GM21723 (cell line): ENCODE results near the gene DAB2IP.
"Not testable (repeated sequence)": the region's sequence is repeated elsewhere in the genome, so short reads cannot be mapped to it uniquely, and the experiment has no call there.

ENCODE experiments used
- ATAC-seq: cut with Tn5 transposase; IDR thresholded peaks from one replicate; pipeline ENCODE4 v1.9.1; 2021; ENCODE audit warnings: mild to moderate bottlenecking, moderate library complexity; ENCODE audit not compliant: unreplicated experiment

Gene DAB2IP

DNA sequence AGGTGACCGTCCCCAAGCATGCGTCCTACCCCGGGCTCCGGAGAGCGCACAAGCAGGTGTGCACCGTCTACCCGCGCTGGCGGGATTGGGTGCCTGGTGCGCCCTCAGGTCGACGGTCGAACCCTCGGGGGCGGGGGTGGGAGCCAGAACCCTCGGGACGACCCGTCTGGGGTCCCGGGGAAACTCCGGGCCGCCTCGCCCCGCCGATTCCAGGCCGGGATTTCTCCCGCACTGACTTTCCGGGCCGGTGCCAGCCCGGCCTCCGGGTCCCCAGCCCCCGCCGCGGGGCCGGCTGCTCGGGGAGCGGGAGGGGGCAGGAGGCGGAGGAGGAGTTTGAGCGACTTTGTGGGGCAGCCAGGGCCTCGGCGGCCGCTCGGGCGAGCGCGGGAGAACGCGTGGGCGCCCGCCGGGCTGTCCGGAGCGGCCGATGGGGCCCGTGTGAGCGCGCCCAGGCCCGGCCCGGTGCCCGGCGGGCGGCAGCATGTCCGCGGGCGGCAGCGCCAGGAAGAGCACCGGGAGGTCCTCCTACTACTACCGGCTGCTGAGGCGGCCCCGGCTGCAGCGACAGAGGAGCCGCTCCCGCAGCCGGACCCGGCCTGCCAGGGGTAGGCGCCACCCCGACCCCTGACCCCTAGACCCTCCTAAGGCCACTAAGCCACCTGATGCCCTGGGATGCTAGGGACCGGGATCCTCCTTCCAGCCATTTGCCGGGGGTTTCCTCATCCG is at the start of gene DAB2IP:
DAB2IP (plus strand) TSS at position 340 of the 726 bp plus-strand sequence; CDS start at position 482, 142 bp downstream.
- ATAC-seq = no peak

DNA sequence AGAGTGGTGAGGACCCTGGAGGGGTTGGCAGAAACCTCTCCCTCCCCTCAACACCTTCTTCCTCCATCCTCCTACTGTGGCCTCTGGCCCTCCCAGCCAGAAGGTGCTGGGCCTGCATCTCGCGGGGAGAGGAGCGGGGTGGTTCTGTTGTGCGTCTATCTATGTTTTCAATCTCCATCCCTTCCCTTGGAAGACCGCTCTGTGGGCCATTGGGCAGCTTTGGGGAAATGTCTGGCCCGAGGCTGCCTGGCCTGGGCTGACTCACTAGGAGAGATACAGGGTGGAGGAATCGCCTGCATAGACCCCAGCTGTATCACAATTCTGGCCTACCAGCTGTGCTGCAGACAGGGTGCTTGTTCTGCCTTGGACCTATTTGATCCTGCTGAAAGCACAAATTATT is 48.4 kb upstream of the DAB2IP start:
- no peak for ATAC-seq

DNA sequence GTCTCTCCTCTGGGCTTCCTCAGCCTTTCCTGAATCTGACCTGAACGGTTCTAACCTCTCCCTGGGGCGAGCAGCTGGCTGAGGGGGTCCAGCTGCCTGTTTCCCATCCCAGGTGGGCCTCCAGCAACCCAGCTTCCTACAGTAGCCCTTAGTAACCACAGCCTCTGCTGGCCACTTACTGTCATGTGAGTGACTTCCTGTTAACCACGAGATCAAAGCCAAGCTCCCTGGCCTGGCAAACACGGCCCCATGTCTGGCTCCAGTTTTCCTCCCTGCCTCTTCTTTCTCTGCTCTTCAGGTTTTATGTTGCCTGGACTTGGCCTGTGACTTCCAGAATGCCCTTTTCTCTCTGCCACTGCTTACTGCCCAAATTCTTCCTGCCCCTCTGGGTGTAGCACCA is 47.2 kb upstream of the DAB2IP start:
- ATAC-seq = no peak

GRCh38 chr9:121604654-121605053 is 46.8 kb upstream of the DAB2IP start:
- no peak for ATAC-seq

GRCh38 chr9:121607434-121608167 is 43.8 kb upstream of the DAB2IP start:
- ATAC-seq = no peak

GRCh38 chr9:121608168-121608853 is 43.1 kb upstream of the DAB2IP start:
- no peak for ATAC-seq

- no peak for ATAC-seq
Measured at GRCh38 chr9:121609822-121610637, 41.4 kb upstream of the DAB2IP start.

GRCh38 chr9:121610638-121610953 is 40.8 kb upstream of the DAB2IP start:
- ATAC-seq = no peak

DNA sequence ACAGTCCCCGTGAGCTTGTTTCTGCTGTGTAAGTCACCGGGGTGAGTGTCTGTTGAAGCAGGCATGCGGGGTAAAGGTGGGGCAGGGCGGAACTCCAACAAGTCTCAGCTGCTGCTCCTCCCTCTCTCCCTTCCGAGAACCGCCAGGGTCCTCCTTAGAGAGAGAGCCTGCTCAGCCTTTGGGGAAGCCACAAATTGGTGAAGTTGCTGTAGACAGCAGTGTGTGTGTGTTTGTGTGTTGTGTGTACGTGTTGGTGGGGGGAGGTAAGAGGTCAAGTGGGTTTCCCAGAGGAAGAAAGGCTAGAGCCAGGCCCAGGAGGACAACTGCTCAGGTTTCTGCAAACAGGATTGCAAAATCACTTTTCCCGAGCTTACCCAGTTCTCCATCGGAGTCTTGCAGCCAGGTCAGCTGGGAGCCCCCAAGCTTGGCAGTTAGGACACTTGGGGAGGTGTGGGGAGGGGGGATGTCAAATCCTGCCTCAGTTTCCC is 38.9 kb upstream of the DAB2IP start:
- no peak for ATAC-seq

DNA sequence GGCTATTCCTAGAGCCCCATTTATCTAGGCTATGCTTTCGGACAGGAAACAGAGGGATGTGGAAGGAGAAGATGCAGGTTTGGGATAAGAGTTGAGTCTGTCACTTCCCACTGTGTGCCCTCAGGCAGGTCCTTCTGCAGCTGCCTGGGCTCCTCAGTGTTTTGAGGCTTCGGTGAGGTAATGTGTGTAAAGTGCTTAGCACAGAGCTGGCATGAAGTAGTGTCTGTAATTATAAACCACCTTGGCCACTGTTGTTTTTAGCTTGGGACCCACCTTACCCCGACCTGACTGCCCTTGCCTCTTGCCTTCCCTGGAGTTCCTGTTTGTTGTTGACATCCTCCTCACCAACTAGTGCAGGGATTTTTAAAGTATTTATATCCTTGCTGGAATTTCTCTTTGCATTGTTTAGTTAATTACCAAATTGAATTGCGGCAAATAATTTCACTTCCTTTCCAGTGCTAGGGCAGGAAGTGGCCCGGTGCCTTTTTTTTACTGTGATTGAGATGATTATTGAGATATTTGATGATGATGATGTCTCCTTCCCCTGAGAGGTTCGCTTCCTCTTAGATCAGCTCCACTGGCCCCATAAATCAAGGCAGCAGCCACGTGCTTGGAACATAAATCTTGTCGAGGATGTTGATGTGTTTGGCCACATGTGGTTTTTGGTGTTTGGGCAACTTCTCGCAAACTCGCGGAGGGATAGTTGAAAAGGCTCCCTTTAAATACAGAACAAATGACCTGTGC is 38.3 kb upstream of the DAB2IP start:
- ATAC-seq = no peak

DNA sequence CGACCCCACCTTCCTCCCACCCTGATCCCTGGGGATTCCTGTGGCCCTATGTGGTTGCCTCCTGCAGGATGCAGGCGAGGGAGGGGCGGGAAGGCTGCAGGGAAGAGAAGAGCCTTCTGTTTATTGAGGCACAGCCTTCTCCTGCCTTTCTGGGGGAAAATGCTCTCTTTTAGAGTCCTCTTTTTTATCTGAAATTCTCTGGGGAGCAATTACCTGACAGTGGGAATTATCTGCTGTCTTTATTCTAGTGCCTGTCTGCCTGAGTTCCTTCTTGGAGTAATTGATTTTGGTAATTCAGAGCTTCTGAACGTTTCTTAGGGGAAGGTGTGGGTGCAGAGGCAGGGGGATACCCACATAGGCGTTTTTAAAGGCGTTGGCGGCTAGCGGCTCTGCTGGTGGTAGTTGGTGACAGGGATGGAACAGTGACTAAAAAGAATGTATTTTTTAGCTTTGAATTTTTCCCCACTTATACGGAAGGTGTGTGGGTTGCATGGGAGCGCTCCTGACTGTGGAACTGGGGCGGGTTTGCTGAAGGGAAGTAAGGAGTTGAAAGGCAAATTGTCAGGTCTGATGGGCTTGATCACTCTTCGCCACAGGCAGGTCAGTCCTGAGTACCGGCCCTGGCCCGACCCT is 35.2 kb upstream of the DAB2IP start:
- ATAC-seq = no peak

DNA sequence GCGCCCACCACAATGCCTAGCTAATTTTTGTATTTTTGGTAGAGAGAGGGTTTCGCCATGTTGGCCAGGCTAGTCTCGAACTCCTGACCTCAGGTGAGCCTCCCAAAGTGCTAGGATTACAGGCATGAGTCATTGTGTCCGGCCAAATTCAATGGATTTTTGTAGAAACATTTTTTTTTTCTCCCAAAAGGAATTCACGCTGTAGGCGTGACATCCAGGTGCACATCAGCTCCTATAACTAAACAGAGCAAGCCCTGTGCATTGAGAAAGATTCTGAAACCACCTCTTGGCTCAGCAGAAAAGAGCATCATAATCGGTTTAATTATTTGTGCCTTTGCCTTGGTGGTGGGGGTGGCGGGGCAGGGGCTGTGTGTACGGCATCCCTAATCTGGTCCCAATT is 32.9 kb upstream of the DAB2IP start:
- no peak for ATAC-seq

- ATAC-seq = not testable (repeated sequence)
Measured at GRCh38 chr9:121618910-121619309, 32.5 kb upstream of the DAB2IP start.

GRCh38 chr9:121619545-121620324 is 31.7 kb upstream of the DAB2IP start:
- ATAC-seq = no peak

DNA sequence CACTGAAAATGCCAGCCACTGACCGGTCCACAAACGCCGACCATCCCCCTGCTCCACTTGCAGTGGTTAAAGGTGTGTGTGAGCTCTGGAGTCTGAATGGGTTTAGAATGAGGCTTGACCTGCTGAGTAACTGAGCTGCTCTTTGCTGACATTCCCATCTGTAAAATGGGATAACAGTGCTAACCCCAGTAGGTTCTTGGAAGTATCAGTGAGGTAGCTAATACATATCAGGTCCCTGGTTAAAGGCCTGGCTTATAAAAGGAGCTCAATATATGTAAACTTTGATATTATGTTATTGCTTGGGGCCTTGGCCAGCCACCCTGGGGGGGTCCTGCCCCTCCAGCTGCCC is 31.1 kb upstream of the DAB2IP start:
- no peak for ATAC-seq

- ATAC-seq = no peak
Measured at GRCh38 chr9:121620777-121621449, 30.5 kb upstream of the DAB2IP start.

DNA sequence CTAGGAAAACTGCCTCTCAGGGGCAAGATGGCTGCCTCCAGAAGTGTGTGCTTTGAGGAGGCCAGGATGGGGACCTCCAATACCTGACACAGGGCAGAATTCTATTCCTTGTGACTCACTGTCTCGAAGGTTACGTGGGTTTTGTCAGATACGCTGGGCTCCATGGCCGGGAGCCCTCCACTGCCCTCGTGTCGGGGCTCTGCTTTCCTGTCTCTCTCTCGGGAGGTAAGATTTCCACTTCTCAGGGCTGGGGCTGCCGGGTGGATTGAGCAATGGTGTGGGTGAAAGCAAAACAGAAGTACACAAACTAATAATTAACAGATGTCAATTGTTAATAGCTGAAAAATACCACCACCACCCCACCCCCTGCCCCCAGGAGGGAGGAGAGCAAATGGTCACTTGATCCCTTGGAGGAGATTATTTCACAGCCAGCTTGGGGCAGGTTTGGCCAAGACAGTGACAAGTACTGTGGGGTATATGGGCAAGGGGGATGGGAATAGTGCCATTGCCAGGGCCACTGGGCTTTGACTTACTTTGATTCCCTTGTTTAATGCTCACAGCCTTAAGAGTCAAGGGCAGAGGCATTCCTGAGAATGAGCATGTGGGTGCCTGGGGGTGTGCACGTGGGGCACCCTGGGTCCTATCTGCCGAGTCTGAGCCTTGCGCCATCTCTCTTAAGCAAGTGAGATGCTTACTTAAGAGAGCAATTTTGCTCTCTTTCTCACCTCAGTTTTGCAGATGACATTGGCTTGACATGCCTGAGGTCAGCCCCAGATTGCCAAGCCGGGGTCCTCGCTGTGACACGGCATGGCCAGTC is 28.8 kb upstream of the DAB2IP start:
- no peak for ATAC-seq

- not testable (repeated sequence) for ATAC-seq
Measured at GRCh38 chr9:121623430-121623829, 28.0 kb upstream of the DAB2IP start.
